CD4-positive, alpha-beta T cell treated with Interferon gamma for 1 hour (primary cell): ENCODE results near the gene ZFAND5.

Experiments
- DNase-seq: peaks from one replicate; pipeline ENCODE4 v3.0.0-alpha.2; 2020

ZFAND5 gene

GRCh38 chr9:72364679-72365524 lies at the start of gene ZFAND5:
ZFAND5 (minus strand) TSS chr9:72365208; CDS start chr9:72360778, 4,430 bp downstream.
- peak; percentile 95 for DNase-seq

GRCh38 chr9:72412483-72413040 lies 47.6 kb upstream of the ZFAND5 start:
- DNase-seq: no peak

- DNase-seq: no peak
These were observed 45.2 kb upstream of the ZFAND5 start for GRCh38 chr9:72410214-72410613.

GRCh38 chr9:72407114-72407513 lies 42.1 kb upstream of the ZFAND5 start:
- no peak for DNase-seq

- DNase-seq: no peak
These were observed 37.7 kb upstream of the ZFAND5 start for GRCh38 chr9:72402744-72403143.

GRCh38 chr9:72401396-72401795 lies 36.4 kb upstream of the ZFAND5 start:
- no peak for DNase-seq

- DNase-seq: no peak
These were observed 35.9 kb upstream of the ZFAND5 start for GRCh38 chr9:72400866-72401265.

- no peak for DNase-seq
These were observed 34.4 kb upstream of the ZFAND5 start for GRCh38 chr9:72399391-72399790.

- no peak for DNase-seq
These were observed 31.5 kb upstream of the ZFAND5 start for GRCh38 chr9:72396247-72397091.

- no peak for DNase-seq
These were observed 29.1 kb upstream of the ZFAND5 start for GRCh38 chr9:72394066-72394465.

- DNase-seq: no peak
These were observed 25.9 kb upstream of the ZFAND5 start for GRCh38 chr9:72390907-72391306.

- no peak for DNase-seq
These were observed 21.2 kb upstream of the ZFAND5 start for GRCh38 chr9:72386186-72386585.

GRCh38 chr9:72384710-72385485 lies 19.9 kb upstream of the ZFAND5 start:
- no peak for DNase-seq

GRCh38 chr9:72383978-72384709 lies 19.1 kb upstream of the ZFAND5 start:
- DNase-seq: no peak

- DNase-seq: no peak
These were observed 17.4 kb upstream of the ZFAND5 start for GRCh38 chr9:72382405-72382804.

GRCh38 chr9:72377041-72377440 lies 12.0 kb upstream of the ZFAND5 start:
- DNase-seq: no peak

GRCh38 chr9:72371151-72371550 lies 6.1 kb upstream of the ZFAND5 start:
- no peak for DNase-seq

GRCh38 chr9:72365525-72366256 lies 683 bp upstream of the ZFAND5 start:
- DNase-seq: peak; percentile 76

GRCh38 chr9:72363908-72364678 lies 915 bp downstream of the ZFAND5 start:
- DNase-seq: peak; percentile 65

- DNase-seq: no peak
These were observed 1.8 kb downstream of the ZFAND5 start for GRCh38 chr9:72363236-72363635.
